Panc1 (cell line): ENCODE measurements around the gene SLC7A1. TPM values are rescaled to one million over a fixed set of nuclear protein-coding genes. Genes with fewer than 3 reads are reported as not detected.

Experiments
- ATAC-seq: fragments of 200-7000 bp; cut with Tn5 transposase; 2 replicates; pipeline ENCODE4 v1.9.1; 2020; ENCODE audit warnings: mild to moderate bottlenecking, moderate library complexity
- BruUV-seq: library from RNA; stranded (reverse); fragments of 400-500 nt; replicated peaks from 2 replicates; lab custom pipeline; 2021; lab: Mats Ljungman, UMichigan
- CTCF ChIA-PET: fragments of 300-600 bp; sonication (Branson Sonifier 250); formaldehyde crosslinking; loops from one replicate; lab custom pipeline; 2022; ENCODE audit warnings: antibody characterized with exemption; lab: Charles Lee
- POLR2A ChIA-PET: fragments of 300-600 bp; sonication (Branson Sonifier 250); formaldehyde crosslinking; loops from one replicate; lab custom pipeline; 2022; ENCODE audit warnings: antibody characterized with exemption; lab: Charles Lee
- DNase-seq: peaks from one replicate; pipeline ENCODE4 v3.0.0-alpha.2; 2010; ENCODE audit warnings: low read depth, low spot score
- H3K27ac ChIP-seq: 2 replicates; pipeline ENCODE4 v1.5.1; 2011; ENCODE audit warnings: mild to moderate bottlenecking, low read length, inconsistent platforms
- H3K27me3 ChIP-seq: fragments of 200-500 bp; sonication (Bioruptor generic); 2 replicates; pipeline ENCODE4 v1.6.0; 2014; ENCODE audit warnings: low read length, inconsistent platforms; ENCODE audit not compliant: control insufficient read depth, insufficient read depth
- H3K36me3 ChIP-seq: fragments of 200-500 bp; sonication (Bioruptor generic); 2 replicates; pipeline ENCODE4 v1.5.1; 2014; ENCODE audit warnings: inconsistent platforms, mild to moderate bottlenecking, low read length, moderate library complexity; ENCODE audit not compliant: control insufficient read depth, insufficient read depth
- H3K4me1 ChIP-seq: 2 replicates; pipeline ENCODE4 v1.5.1; 2011; ENCODE audit warnings: inconsistent platforms, mild to moderate bottlenecking, low read length, moderate library complexity; ENCODE audit not compliant: control insufficient read depth, insufficient read depth
- H3K4me3 ChIP-seq, 2 experiments: 2 replicates each; pipeline ENCODE4 v1.5.1; 2011 to 2012; ENCODE audit warnings: low read depth in 2 of 2, low read length in 2 of 2, mild to moderate bottlenecking in 2 of 2, inconsistent platforms in 1 of 2, moderate library complexity in 1 of 2
- H3K9me3 ChIP-seq: fragments of 200-500 bp; sonication (Bioruptor generic); 2 replicates; pipeline ENCODE4 v1.5.1; 2014; ENCODE audit warnings: low read depth, mild to moderate bottlenecking, inconsistent platforms, low read length, moderate library complexity; ENCODE audit not compliant: control insufficient read depth, insufficient read depth
- CTCF ChIP-seq: fragments of 450-650 bp; IDR thresholded peaks from 2 replicates; pipeline ENCODE4 v1.5.1; 2017; ENCODE audit warnings: mild to moderate bottlenecking
- POLR2AphosphoS5 ChIP-seq: IDR thresholded peaks from 2 replicates; pipeline ENCODE4 v1.6.1; 2012; ENCODE audit warnings: mild to moderate bottlenecking, low read depth, low read length, moderate library complexity
- REST ChIP-seq, 2 experiments: IDR thresholded peaks; 2 replicates each; pipeline ENCODE4 v1.6.1; 2011 to 2012; ENCODE audit warnings: low read depth in 2 of 2, control low read depth in 1 of 2, low read length in 1 of 2, mild to moderate bottlenecking in 1 of 2, moderate library complexity in 1 of 2; ENCODE audit not compliant: insufficient read depth in 1 of 2
- SIN3A ChIP-seq: IDR thresholded peaks from 2 replicates; pipeline ENCODE4 v1.6.1; 2012; ENCODE audit warnings: low read depth, mild to moderate bottlenecking, low read length, moderate library complexity, borderline replicate concordance; ENCODE audit not compliant: insufficient read depth
- TCF7L2 ChIP-seq: IDR thresholded peaks from 2 replicates; pipeline ENCODE4 v1.6.1; 2011; ENCODE audit warnings: mild to moderate bottlenecking, low read depth, low read length, inconsistent platforms
- in situ Hi-C: cut with HindIII; loops from 2 replicates; pipeline ENCODE4 v1.10.0; 2016; ENCODE audit warnings: low sequenced_read_pairs, low pct_unique_long_range_greater_than_20kb
- intact Hi-C: fragments of 100-400 bp; cut with micrococcal nuclease; formaldehyde crosslinking; loops from one replicate; pipeline ENCODE4 v1.10.0; 2022; ENCODE audit not compliant: unreplicated experiment
- total RNA-seq: library from RNA; stranded (reverse); gene quantifications from one replicate; pipeline ENCODE4 v1.2.1, GENCODE V29; 2021; ENCODE audit not compliant: unreplicated experiment

SLC7A1 gene
- total RNA-seq, 1 experiment from 2014 or later, result 63.3 TPM

- POLR2A ChIA-PET, result no interaction called here
- no peaks in the 10 kb centered on the region for H3K4me1 ChIP-seq
- no peak overlapping the region for H3K4me3 ChIP-seq
- no peaks in the 10 kb centered on the region; the same call in none of the 2 replicates for H3K36me3 ChIP-seq
- no peak for DNase-seq
- H3K27ac ChIP-seq, result no peak overlapping the region
- no peaks in the 10 kb centered on the region for H3K9me3 ChIP-seq
- no peak for ATAC-seq
- TF ChIP-seq TCF7L2 (no peak), POLR2AphosphoS5 (no peak), SIN3A (no peak), CTCF (no peak), REST (IDR thresholded peaks at IDR 0.05; ENCODE audit: insufficient read depth in 1 of 2, low read depth in 2 of 2, low read length in 1 of 2) (no peak)
- intact Hi-C loops (no loop called here), in situ Hi-C loops (no loop called here)
- no TSS peak for BruUV-seq
- CTCF ChIA-PET, result no interaction called here
- H3K27me3 ChIP-seq, result no peaks in the 10 kb centered on the region
Measured at GRCh38 chr13:29522044-29522685, 73.3 kb downstream of the SLC7A1 start.

- Histone ChIP-seq H3K27ac (no peak overlapping the region), H3K9me3 (no peaks in the 10 kb centered on the region), H3K36me3 (no peaks in the 10 kb centered on the region; the same call in none of the 2 replicates), H3K4me1 (no peaks in the 10 kb centered on the region), H3K4me3 (no peak overlapping the region), H3K27me3 (no peaks in the 10 kb centered on the region)
- POLR2A ChIA-PET, result no interaction called here
- ATAC-seq, result no peak
- CTCF ChIA-PET, result no interaction called here
- BruUV-seq, result no TSS peak
- in situ Hi-C loops, result no loop called here
- TF ChIP-seq REST (IDR thresholded peaks at IDR 0.05; ENCODE audit: insufficient read depth in 1 of 2, low read depth in 2 of 2, low read length in 1 of 2), result no peak
- no peak for TF ChIP-seq TCF7L2
- no peak for TF ChIP-seq POLR2AphosphoS5
- no peak for TF ChIP-seq SIN3A
- TF ChIP-seq CTCF, result no peak
- intact Hi-C loops, result no loop called here
- no peak for DNase-seq
Measured at GRCh38 chr13:29521336-29521735, 74.2 kb downstream of the SLC7A1 start.
